ENCODE results near the gene ARMC12. TPM values are rescaled to one million over a fixed set of nuclear protein-coding genes. Genes with fewer than 3 reads are reported as not detected.
A peak's percentile ranks its signal among the peaks of the same experiment; 100 is the strongest.

Gene ARMC12
- total and polyA plus RNA-seq, 2 of the 4 experiments (the other 2 are of a cell fraction): 0.18 to 0.74 TPM

DNA sequence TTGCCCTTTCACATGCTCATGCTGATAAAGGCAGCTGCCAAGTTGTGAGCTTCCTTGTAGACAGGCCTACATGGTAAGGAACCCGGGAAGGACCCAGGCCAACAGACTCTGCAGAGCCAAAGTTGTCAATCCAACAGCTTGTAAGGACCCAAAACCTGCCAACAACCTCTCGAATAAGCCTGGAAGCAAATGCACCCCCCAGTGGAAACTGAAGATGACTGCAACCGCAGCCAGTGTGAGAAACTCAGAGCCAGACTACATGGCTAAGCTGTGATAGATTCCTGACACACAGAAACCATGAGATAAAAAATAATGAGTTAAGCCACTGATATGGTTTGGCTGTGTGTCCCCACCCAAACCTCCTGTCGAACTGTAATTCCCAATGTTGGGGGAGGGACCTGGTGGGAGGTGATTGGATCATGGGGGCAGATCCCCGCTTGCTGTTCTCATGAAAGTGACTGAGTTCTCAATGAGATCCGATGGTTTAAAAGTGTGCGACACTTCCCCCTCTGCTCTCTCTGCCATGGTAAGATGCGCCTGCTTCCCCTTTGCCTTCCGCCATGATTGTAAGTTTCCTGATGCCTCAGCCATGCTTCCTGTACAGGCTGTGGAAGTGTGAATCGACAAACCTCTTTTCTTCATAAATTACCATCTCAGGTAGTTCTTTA lies 20.8 kb downstream of the ARMC12 start:
- Histone ChIP-seq H3K4ac (ENCODE audit: low read depth, low read length) (no peak overlapping the region), H4K91ac (ENCODE audit: insufficient read depth, low read depth, low read length) (no peak overlapping the region), H3K23ac (ENCODE audit: low read depth, low read length) (no peak overlapping the region), H3K18ac (ENCODE audit: low read depth, low read length) (no peak overlapping the region), H3K4me2 (ENCODE audit: low read depth, low read length) (no peak overlapping the region), H3K14ac (replicated peaks; ENCODE audit: low read depth, low read length) (no peak overlapping the region), H2AK5ac (ENCODE audit: low read depth, low read length) (no peak overlapping the region), H2BK5ac (ENCODE audit: low read depth, low read length, poor library complexity, severe bottlenecking) (no peak overlapping the region), H4K8ac (ENCODE audit: low read depth in 2 of 2, low read length in 2 of 2) (no peak overlapping the region), H2BK20ac (ENCODE audit: low read depth, low read length) (no peak overlapping the region), H3K36me3 (ENCODE audit: control insufficient read depth, insufficient read depth, low read length) (no peaks in the 10 kb centered on the region), H2BK120ac (ENCODE audit: low read depth, low read length) (no peak overlapping the region), H3K9me3 (ENCODE audit: control insufficient read depth, insufficient read depth, low read length) (0 out of 2 replicates have a peak, but pooled peaks cover 4% of the 10 kb centered on the region), H4K5ac (ENCODE audit: low read depth, low read length) (no peak overlapping the region), H3K27ac (ENCODE audit: insufficient read depth, low read length) (no peak overlapping the region), H3K9ac (ENCODE audit: low read depth, low read length) (no peak overlapping the region), H3K27me3 (ENCODE audit: control insufficient read depth, insufficient read depth, low read length) (peaks cover 15% of the 10 kb centered on the region), H4K20me1 (ENCODE audit: insufficient read depth, low read length) (no peaks in the 10 kb centered on the region), H3K4me1 (ENCODE audit: control insufficient read depth, insufficient read depth, low read length) (no peaks in the 10 kb centered on the region), H3K9me1 (ENCODE audit: insufficient read depth, low read length) (no peaks in the 10 kb centered on the region), H3K4me3 (ENCODE audit: insufficient read depth, low read depth, low read length) (no peak overlapping the region), H2AK9ac (replicated peaks; ENCODE audit: low read depth, low read length, poor library complexity) (no peak overlapping the region), H2AFZ (replicated peaks; ENCODE audit: low read length, poor library complexity) (peak overlapping the region; percentile 32), H3K79me1 (ENCODE audit: low read depth in 1 of 2, low read length in 2 of 2) (no peaks in the 10 kb centered on the region), H3K56ac (ENCODE audit: extremely low read depth, insufficient read depth, low read length) (no peak overlapping the region), H2BK15ac (ENCODE audit: low read depth, low read length) (no peak overlapping the region)
- 66% methylated on average over 3 of the region's 10 CpGs; no CpG with 5 or more reads in 1 of the 2 experiments for WGBS, 2 experiments (ENCODE audit: extremely low coverage in 2 of 2, insufficient read length in 1 of 2)
- DNase-seq (peak; percentile 28), ATAC-seq (ENCODE audit: low read depth) (peak; percentile 59; the same call in 1 of the 2 replicates)
- ChIA-PET POLR2A (ENCODE audit: unreplicated experiment) (interaction anchor here (0.5 kb wide), 1 partner anchor 123 kb away, joined by 3 read pairs; no protein-coding TSS in a partner anchor), CTCF (interaction anchor here (1.0 kb wide), 1 partner anchor 11 kb away, joined by 4 read pairs; no protein-coding TSS in a partner anchor)
- intact Hi-C loops (cut with micrococcal nuclease): loop anchor here (5.0 kb wide), 1 partner anchor 340 kb away; no protein-coding TSS in a partner anchor
- no TSS peak for BruUV-seq (replicated peaks)
- TF ChIP-seq SMC3 (IDR thresholded peaks at IDR 0.05; ENCODE audit: low read depth, low read length) (no peak), MAFK (IDR thresholded peaks at IDR 0.05; ENCODE audit: low read depth, low read length) (no peak), RCOR1 (IDR thresholded peaks at IDR 0.05; ENCODE audit: insufficient replicate concordance, low read length) (no peak), CHD1 (IDR thresholded peaks at IDR 0.05; ENCODE audit: low read depth, low read length) (no peak), RAD21 (IDR thresholded peaks at IDR 0.05; ENCODE audit: low read length) (0 out of 2 replicates have a peak, but pooled peaks have one; percentile 6)
- TF ChIP-seq, protein P1, sequence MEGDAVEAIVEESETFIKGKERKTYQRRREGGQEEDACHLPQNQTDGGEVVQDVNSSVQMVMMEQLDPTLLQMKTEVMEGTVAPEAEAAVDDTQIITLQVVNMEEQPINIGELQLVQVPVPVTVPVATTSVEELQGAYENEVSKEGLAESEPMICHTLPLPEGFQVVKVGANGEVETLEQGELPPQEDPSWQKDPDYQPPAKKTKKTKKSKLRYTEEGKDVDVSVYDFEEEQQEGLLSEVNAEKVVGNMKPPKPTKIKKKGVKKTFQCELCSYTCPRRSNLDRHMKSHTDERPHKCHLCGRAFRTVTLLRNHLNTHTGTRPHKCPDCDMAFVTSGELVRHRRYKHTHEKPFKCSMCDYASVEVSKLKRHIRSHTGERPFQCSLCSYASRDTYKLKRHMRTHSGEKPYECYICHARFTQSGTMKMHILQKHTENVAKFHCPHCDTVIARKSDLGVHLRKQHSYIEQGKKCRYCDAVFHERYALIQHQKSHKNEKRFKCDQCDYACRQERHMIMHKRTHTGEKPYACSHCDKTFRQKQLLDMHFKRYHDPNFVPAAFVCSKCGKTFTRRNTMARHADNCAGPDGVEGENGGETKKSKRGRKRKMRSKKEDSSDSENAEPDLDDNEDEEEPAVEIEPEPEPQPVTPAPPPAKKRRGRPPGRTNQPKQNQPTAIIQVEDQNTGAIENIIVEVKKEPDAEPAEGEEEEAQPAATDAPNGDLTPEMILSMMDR (conservative IDR thresholded peaks at IDR 0.05; ENCODE audit: low read depth, low read length): peak; percentile 29; the same call in 1 of the 2 replicates
- in situ Hi-C loops (cut with MboI; ENCODE audit: low sequenced_read_pairs): no loop called here
- dilution Hi-C loops (cut with HindIII; ENCODE audit: low sequenced_read_pairs, unreplicated experiment): no loop called here
